H1 (cell line): ENCODE measurements around the gene FBN1. TPM values are rescaled to one million over a fixed set of nuclear protein-coding genes. Genes with fewer than 3 reads are reported as not detected.

Source experiments
- POLR2A ChIP-seq, 2 experiments: IDR thresholded peaks; 1 replicate in 1 of 2; 2 replicates in 1 of 2; pipeline ENCODE4 v1.6.1; 2011; ENCODE audit warnings: low read depth in 2 of 2, low read length in 2 of 2, mild to moderate bottlenecking in 2 of 2; ENCODE audit errors: control extremely low read depth in 1 of 2
- RAD21 ChIP-seq, 2 experiments: IDR thresholded peaks in 1 of 2; conservative IDR thresholded peaks in 1 of 2; 2 replicates each; pipeline ENCODE4 v1.6.1; 2011; ENCODE audit warnings: low read depth in 2 of 2, low read length in 2 of 2, improper control_type of control experiment in 1 of 2, inconsistent platforms in 1 of 2, mild to moderate bottlenecking in 1 of 2, moderate library complexity in 1 of 2
- RNF2 ChIP-seq: fragments of 200-900, 300-1000 bp; sonication (generic); IDR thresholded peaks from 2 replicates; pipeline ENCODE4 v1.7.1; 2016; ENCODE audit warnings: borderline replicate concordance, low read depth, mild to moderate bottlenecking, antibody characterized with exemption, low read length; ENCODE audit not compliant: poor library complexity, severe bottlenecking; ENCODE audit errors: missing control alignments
- SP4 ChIP-seq: IDR thresholded peaks from 2 replicates; pipeline ENCODE4 v1.6.1; 2012; ENCODE audit warnings: low read length, inconsistent platforms
- TEAD4 ChIP-seq: IDR thresholded peaks from 2 replicates; pipeline ENCODE4 v1.6.1; 2012; ENCODE audit warnings: low read depth, low read length, inconsistent platforms, mixed read lengths
- polyA plus RNA-seq, 7 experiments: library from polyadenylated mRNA; depleted of rRNA in 3 of 7; stranded (reverse) in 5 of 7; unstranded in 2 of 7; fragments of >200 nt in 5 of 7; fragments of 200-250 nt in 2 of 7; gene quantifications; 1 replicate in 5 of 7; 2 replicates in 1 of 7; 4 replicates in 1 of 7; pipeline versions ENCODE4 v1.2.1 to v1.2.3, GENCODE V29; 2011 to 2013; ENCODE audit warnings: missing spikeins in 2 of 7, mixed read lengths in 2 of 7
- total RNA-seq: library from RNA; stranded (reverse); fragmentation: NEBNext Ultra II Directional; extraction: Animal tissue kit (Norgen Biotek cat#: 25700); gene quantifications from 2 replicates; pipeline ENCODE4 v1.2.1, GENCODE V29; 2021

Gene FBN1
- total and polyA plus RNA-seq, 2 of the 8 experiments (the other 6 are each of a cell fraction or from before 2014, with no cell fraction given) = 3.0 to 4.0 TPM

DNA sequence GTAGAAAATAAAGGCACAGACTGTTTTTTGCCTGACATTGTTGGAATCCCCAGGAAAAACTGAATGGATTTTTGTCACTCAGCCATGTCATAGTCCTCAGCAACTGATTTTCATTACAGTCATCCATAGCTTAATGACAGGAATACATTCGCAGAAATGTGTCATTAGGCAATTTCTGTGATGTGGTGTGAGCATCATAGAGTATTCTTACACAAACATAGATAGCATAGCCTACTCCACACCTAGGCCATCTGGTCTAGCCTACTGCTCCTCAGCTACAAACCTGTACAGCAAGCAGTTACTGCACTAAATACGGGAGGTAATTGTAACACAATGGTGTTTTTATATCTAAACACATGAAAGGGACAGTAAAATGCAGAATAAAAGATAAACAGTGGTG is 34.4 kb upstream of the FBN1 start (continued):
- no peak for TF ChIP-seq RNF2
- no peak for TF ChIP-seq SP4
- no peak for TF ChIP-seq POLR2A (IDR thresholded peaks at IDR 0.05; ENCODE audit: control extremely low read depth in 1 of 2, low read depth in 2 of 2, low read length in 2 of 2)
- TF ChIP-seq RAD21 (IDR thresholded peaks at IDR 0.05 in 1 of 2, conservative IDR thresholded peaks at IDR 0.05 in 1 of 2; ENCODE audit: low read depth in 2 of 2, low read length in 2 of 2) = no peak
- no peak for TF ChIP-seq TEAD4
